ENCODE results near the gene HBEGF.

DNA sequence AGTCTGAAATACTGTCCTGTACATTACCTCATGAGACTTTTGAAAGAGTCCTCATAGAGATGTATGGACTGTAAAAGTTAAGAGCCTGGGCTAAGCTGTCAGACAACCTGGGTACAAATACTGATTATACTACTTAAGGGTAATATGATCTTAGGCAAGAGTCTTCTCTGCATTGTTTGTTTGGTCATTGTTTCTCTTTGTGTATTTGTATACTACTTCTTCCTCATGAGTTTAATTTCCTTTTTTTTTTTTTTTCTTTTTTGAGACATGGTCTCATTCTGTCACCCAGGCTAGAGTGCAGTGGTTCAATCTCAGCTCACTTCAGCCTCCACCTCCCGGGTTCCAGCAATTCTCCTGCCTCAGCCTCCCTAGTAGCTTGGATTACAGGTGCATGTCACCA lies 40.9 kb downstream of the HBEGF start:
- TF ChIP-seq CTCF (IDR thresholded peaks at IDR 0.05) (no peak), POLR2A (IDR thresholded peaks at IDR 0.05) (no peak)

Measured in tibial nerve (tissue), 3 donors.